A673 (cell line): ENCODE results near the gene TBX1. TPM values are rescaled to one million over a fixed set of nuclear protein-coding genes. Genes with fewer than 3 reads are reported as not detected.

Source experiments
- BruUV-seq: library from RNA; stranded (reverse); fragments of 400-500 nt; replicated peaks from 2 replicates; lab custom pipeline; 2021; lab: Mats Ljungman, UMichigan
- CTCF ChIA-PET: fragments of 300-600 bp; sonication (Branson Sonifier 250); formaldehyde crosslinking; loops from one replicate; lab custom pipeline; 2022; ENCODE audit warnings: antibody characterized with exemption; lab: Charles Lee
- POLR2A ChIA-PET: fragments of 300-600 bp; sonication (Branson Sonifier 250); formaldehyde crosslinking; loops from one replicate; lab custom pipeline; 2022; ENCODE audit warnings: antibody characterized with exemption; ENCODE audit not compliant: low non-redundant PET; lab: Charles Lee
- DNase-seq: peaks from one replicate; pipeline ENCODE4 v3.0.0-alpha.2; 2015; ENCODE audit warnings: low spot score
- H3K27ac ChIP-seq: fragments of 200-600 bp; sonication (generic); 2 replicates; pipeline ENCODE4 v1.5.1; 2016; ENCODE audit warnings: mixed run types, low read depth, mild to moderate bottlenecking, mixed read lengths, antibody characterized with exemption, low read length; ENCODE audit not compliant: poor library complexity, severe bottlenecking
- H3K27me3 ChIP-seq: fragments of 200-600 bp; sonication (generic); replicated peaks from 2 replicates; pipeline ENCODE4 v1.6.1; 2017; ENCODE audit warnings: mixed run types, low read depth, mild to moderate bottlenecking, mixed read lengths, antibody characterized with exemption, low read length; ENCODE audit not compliant: insufficient read depth, poor library complexity
- H3K36me3 ChIP-seq: fragments of 200-600 bp; sonication (generic); 2 replicates; pipeline ENCODE4 v1.6.1; 2016; ENCODE audit warnings: mixed run types, mild to moderate bottlenecking, mixed read lengths, antibody characterized with exemption, low read length; ENCODE audit not compliant: insufficient read depth, poor library complexity, severe bottlenecking
- H3K4me1 ChIP-seq: fragments of 200-600 bp; sonication (generic); 2 replicates; pipeline ENCODE4 v1.6.1; 2017; ENCODE audit warnings: mixed run types, mild to moderate bottlenecking, mixed read lengths, antibody characterized with exemption, low read length; ENCODE audit not compliant: insufficient read depth, poor library complexity, severe bottlenecking
- H3K4me3 ChIP-seq: fragments of 200-600 bp; sonication (generic); 2 replicates; pipeline ENCODE4 v1.5.1; 2016; ENCODE audit warnings: low read depth, mixed run types, mild to moderate bottlenecking, mixed read lengths, low read length; ENCODE audit not compliant: poor library complexity, severe bottlenecking
- H3K9me3 ChIP-seq: fragments of 200-600 bp; sonication (generic); 2 replicates; pipeline ENCODE4 v1.6.1; 2016; ENCODE audit warnings: mixed run types, low read depth, mild to moderate bottlenecking, mixed read lengths, antibody characterized with exemption, low read length; ENCODE audit not compliant: poor library complexity, severe bottlenecking
- CTCF ChIP-seq: fragments of 300-800, 200-600 bp; sonication (generic); conservative IDR thresholded peaks from 2 replicates; pipeline ENCODE4 v1.5.1; 2017; ENCODE audit warnings: low read depth, mild to moderate bottlenecking, antibody characterized with exemption, low read length, moderate library complexity, mixed read lengths
- EZH2 ChIP-seq: fragments of 200-600 bp; sonication (generic); IDR thresholded peaks from 2 replicates; pipeline ENCODE4 v1.6.1; 2017; ENCODE audit warnings: borderline replicate concordance, low read depth, mild to moderate bottlenecking, mixed read lengths, antibody characterized with exemption, low read length; ENCODE audit not compliant: poor library complexity, severe bottlenecking
- intact Hi-C: fragments of 100-400 bp; cut with micrococcal nuclease; formaldehyde crosslinking; loops from one replicate; pipeline ENCODE4 v1.10.0; 2022; ENCODE audit not compliant: unreplicated experiment
- total RNA-seq: library from RNA; stranded (reverse); gene quantifications from 2 replicates; pipeline ENCODE4 v1.2.3, GENCODE V29; 2021

Gene TBX1
- total RNA-seq, 1 experiment from 2014 or later: 3.6 TPM

GRCh38 chr22:19716829-19717105 is 43.8 kb upstream of the TBX1 start:
- intact Hi-C loops: loop anchor here (5.0 kb wide), 1 partner anchor 284 kb away; the partner anchor contains the start of genes HIRA and MRPL40
- H3K9me3 ChIP-seq: no peaks in the 10 kb centered on the region
- DNase-seq: no peak
- no TSS peak for BruUV-seq
- peaks cover 20% of the 10 kb centered on the region for H3K36me3 ChIP-seq
- CTCF ChIA-PET: no interaction called here
- POLR2A ChIA-PET: no interaction called here
- H3K27ac ChIP-seq: no peak overlapping the region
- H3K4me3 ChIP-seq: no peak overlapping the region
- peaks cover 10% of the 10 kb centered on the region for H3K4me1 ChIP-seq
- TF ChIP-seq CTCF (no peak), EZH2 (no peak)
- H3K27me3 ChIP-seq: no peaks in the 10 kb centered on the region

- ChIA-PET CTCF (no interaction called here), POLR2A (no interaction called here)
- no peaks in the 10 kb centered on the region for H3K9me3 ChIP-seq
- peaks cover 10% of the 10 kb centered on the region for H3K4me1 ChIP-seq
- TF ChIP-seq EZH2: no peak
- TF ChIP-seq CTCF: no peak
- peaks cover 25% of the 10 kb centered on the region for H3K36me3 ChIP-seq
- DNase-seq: no peak
- BruUV-seq: no TSS peak
- intact Hi-C loops: loop anchor here (5.0 kb wide), 1 partner anchor 285 kb away; the partner anchor contains the start of genes HIRA and MRPL40
- H3K27me3 ChIP-seq: no peaks in the 10 kb centered on the region
- no peak overlapping the region for H3K4me3 ChIP-seq
- H3K27ac ChIP-seq: no peak overlapping the region
Measured at GRCh38 chr22:19717181-19717580, 43.4 kb upstream of the TBX1 start.

GRCh38 chr22:19717691-19718455 is 42.7 kb upstream of the TBX1 start:
- Histone ChIP-seq H3K36me3 (peaks cover 31% of the 10 kb centered on the region), H3K27ac (peak overlapping the region; percentile 87), H3K4me3 (peak overlapping the region; percentile 81), H3K27me3 (no peaks in the 10 kb centered on the region), H3K4me1 (peaks cover 10% of the 10 kb centered on the region), H3K9me3 (no peaks in the 10 kb centered on the region)
- intact Hi-C loops: loop anchor here (1.0 to 5.0 kb wide), 2 partner anchors 86 to 286 kb away; partner anchors contain the start of genes HIRA and MRPL40
- CTCF ChIA-PET: no interaction called here
- DNase-seq: peak; percentile 80
- BruUV-seq: no TSS peak
- no peak for TF ChIP-seq EZH2
- peak; percentile 62 for TF ChIP-seq CTCF
- POLR2A ChIA-PET: no interaction called here
